Bronchial epithelial cell (primary cell): ENCODE measurements around the gene DLGAP5. TPM values are rescaled to one million over a fixed set of nuclear protein-coding genes. Genes with fewer than 3 reads are reported as not detected.

ENCODE experiments used
- DNase-seq: peaks from one replicate; pipeline ENCODE4 v3.0.0-alpha.2; 2010; ENCODE audit warnings: low read depth
- FAIRE-seq: peaks from 2 replicates; lab custom pipeline; 2011; peaks lifted over from hg19 to GRCh38; lab: Jason Lieb, UNC
- H3K27me3 ChIP-seq: 2 replicates; pipeline ENCODE4 v1.5.1; 2011; ENCODE audit warnings: low read length; ENCODE audit not compliant: control insufficient read depth, insufficient read depth
- H3K36me3 ChIP-seq: 2 replicates; pipeline ENCODE4 v1.5.1; 2011; ENCODE audit warnings: low read length; ENCODE audit not compliant: control insufficient read depth, insufficient read depth
- H3K4me3 ChIP-seq: 2 replicates; pipeline ENCODE4 v1.5.1; 2011; ENCODE audit warnings: mild to moderate bottlenecking, low read depth, low read length, control low read depth
- CTCF ChIP-seq: IDR thresholded peaks from 2 replicates; pipeline ENCODE4 v1.5.1; 2011; ENCODE audit warnings: mild to moderate bottlenecking, moderate library complexity, low read length, control low read depth, inconsistent platforms; ENCODE audit not compliant: insufficient read depth, severe bottlenecking
- total RNA-seq: library from RNA; depleted of rRNA; stranded (reverse); fragments of >200 nt; gene quantifications from 2 replicates; pipeline ENCODE4 v1.2.1, GENCODE V29; 2014

The DLGAP5 gene
- total RNA-seq, 1 donor from 2014 or later, result 0.26 TPM

GRCh38 chr14:55133416-55133815 is 58.0 kb downstream of the DLGAP5 start:
- Histone ChIP-seq H3K27me3 (no peaks in the 10 kb centered on the region), H3K4me3 (no peak overlapping the region), H3K36me3 (peaks cover 16% of the 10 kb centered on the region)
- TF ChIP-seq CTCF, result no peak
- FAIRE-seq (no peak), DNase-seq (no peak)

- H3K4me3 ChIP-seq, result no peak overlapping the region
- H3K27me3 ChIP-seq, result no peaks in the 10 kb centered on the region
- DNase-seq, result no peak
- no peak for TF ChIP-seq CTCF
- peak; percentile 62 for FAIRE-seq
- peaks cover 12% of the 10 kb centered on the region for H3K36me3 ChIP-seq
Observed at GRCh38 chr14:55131370-55132137, 59.8 kb downstream of the DLGAP5 start.

- DNase-seq, result peak; percentile 75
Observed at GRCh38 chr14:55130196-55130550, 61.2 kb downstream of the DLGAP5 start.

GRCh38 chr14:55129428-55130195 is 61.8 kb downstream of the DLGAP5 start:
- peak overlapping the region; percentile 85 for H3K4me3 ChIP-seq
- no peak for TF ChIP-seq CTCF
- H3K36me3 ChIP-seq, result peaks cover 11% of the 10 kb centered on the region
- no peaks in the 10 kb centered on the region for H3K27me3 ChIP-seq
- FAIRE-seq (no peak), DNase-seq (peak; percentile 47)

More at GRCh38 chr14:55130196-55130550, 61.2 kb downstream of the DLGAP5 start:
- no peak for TF ChIP-seq CTCF
- Histone ChIP-seq H3K4me3 (peak overlapping the region; percentile 85), H3K36me3 (peaks cover 12% of the 10 kb centered on the region), H3K27me3 (no peaks in the 10 kb centered on the region)
- no peak for FAIRE-seq

- DNase-seq (peak; percentile 48), FAIRE-seq (no peak)
- H3K36me3 ChIP-seq, result peaks cover 9% of the 10 kb centered on the region
- H3K27me3 ChIP-seq, result no peaks in the 10 kb centered on the region
- H3K4me3 ChIP-seq, result peak within 1 kb of the TSS; percentile 85
- no peak for TF ChIP-seq CTCF
Observed at GRCh38 chr14:55129086-55129427, 62.3 kb downstream of the DLGAP5 start, which contains the start of gene LGALS3. LGALS3 (plus strand) TSS chr14:55129252; CDS start chr14:55137374, 8,122 bp downstream.
